HL-60 (cell line): Measurements from ENCODE around the gene MYL12B.

Experiments
- GABPA ChIP-seq: IDR thresholded peaks from 2 replicates; pipeline ENCODE4 v1.6.1; 2012; ENCODE audit warnings: low read depth
- POLR2AphosphoS5 ChIP-seq: IDR thresholded peaks from 2 replicates; pipeline ENCODE4 v1.6.1; 2012; ENCODE audit warnings: low read depth
- TF ChIP-seq, protein P1 (sequence below): IDR thresholded peaks from one replicate; pipeline ENCODE4 v1.5.1; 2011; ENCODE audit warnings: low read length, control low read depth, inconsistent platforms; ENCODE audit not compliant: insufficient read depth

DNA sequence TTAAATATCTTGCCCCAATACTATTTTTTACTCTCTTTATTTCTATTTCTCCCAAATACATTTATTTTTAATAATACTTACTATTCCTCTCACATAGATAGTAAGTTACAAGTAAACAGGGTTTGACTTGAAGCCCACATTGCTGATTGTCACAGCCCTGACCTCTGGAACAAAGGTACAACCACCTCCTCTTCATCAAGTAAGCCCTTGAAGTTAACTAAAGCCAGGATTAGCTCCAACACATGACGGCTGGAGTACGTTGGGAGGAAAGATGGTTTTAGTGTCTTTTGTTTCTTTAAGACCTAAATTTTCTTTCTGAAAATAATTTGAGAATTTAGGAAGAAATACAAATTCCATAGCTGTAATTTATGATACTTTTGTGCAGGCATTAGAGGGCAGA lies 43.1 kb upstream of the MYL12B start:
- TF ChIP-seq GABPA = no peak
- TF ChIP-seq, protein P1, sequence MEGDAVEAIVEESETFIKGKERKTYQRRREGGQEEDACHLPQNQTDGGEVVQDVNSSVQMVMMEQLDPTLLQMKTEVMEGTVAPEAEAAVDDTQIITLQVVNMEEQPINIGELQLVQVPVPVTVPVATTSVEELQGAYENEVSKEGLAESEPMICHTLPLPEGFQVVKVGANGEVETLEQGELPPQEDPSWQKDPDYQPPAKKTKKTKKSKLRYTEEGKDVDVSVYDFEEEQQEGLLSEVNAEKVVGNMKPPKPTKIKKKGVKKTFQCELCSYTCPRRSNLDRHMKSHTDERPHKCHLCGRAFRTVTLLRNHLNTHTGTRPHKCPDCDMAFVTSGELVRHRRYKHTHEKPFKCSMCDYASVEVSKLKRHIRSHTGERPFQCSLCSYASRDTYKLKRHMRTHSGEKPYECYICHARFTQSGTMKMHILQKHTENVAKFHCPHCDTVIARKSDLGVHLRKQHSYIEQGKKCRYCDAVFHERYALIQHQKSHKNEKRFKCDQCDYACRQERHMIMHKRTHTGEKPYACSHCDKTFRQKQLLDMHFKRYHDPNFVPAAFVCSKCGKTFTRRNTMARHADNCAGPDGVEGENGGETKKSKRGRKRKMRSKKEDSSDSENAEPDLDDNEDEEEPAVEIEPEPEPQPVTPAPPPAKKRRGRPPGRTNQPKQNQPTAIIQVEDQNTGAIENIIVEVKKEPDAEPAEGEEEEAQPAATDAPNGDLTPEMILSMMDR = no peak
- TF ChIP-seq POLR2AphosphoS5 = no peak
